Tibial artery (tissue), 4 donors: ENCODE data around the gene SFI1.

Source experiments
- DNase-seq, 2 donors: peaks; one replicate each; pipeline ENCODE4 v3.0.0-alpha.2; 2019
- H3K27ac ChIP-seq, 2 donors: fragments of 200-600 bp; sonication (generic) in 1 of 2; 1 replicate in 1 of 2; 2 replicates in 1 of 2; pipeline ENCODE4 v1.5.1; 2018 to 2019; ENCODE audit warnings: mild to moderate bottlenecking in 1 of 2
- H3K27me3 ChIP-seq, 2 donors: fragments of 200-600 bp; sonication (generic) in 1 of 2; one replicate each; pipeline versions ENCODE4 v1.5.1 to v1.6.0; 2016 to 2019
- H3K36me3 ChIP-seq, 3 donors: fragments of 200-600 bp; sonication (generic) in 2 of 3; one replicate each; pipeline ENCODE4 v1.5.1; 2016 to 2019; ENCODE audit warnings: mild to moderate bottlenecking in 2 of 3
- H3K4me1 ChIP-seq, 4 donors: fragments of 200-600 bp; sonication (generic) in 2 of 4; 1 replicate in 3 of 4; 2 replicates in 1 of 4; pipeline ENCODE4 v1.5.1; 2016 to 2019
- H3K4me3 ChIP-seq, 2 donors: fragments of 200-600 bp; sonication (generic) in 1 of 2; 1 replicate in 1 of 2; 2 replicates in 1 of 2; pipeline ENCODE4 v1.5.1; 2018 to 2019; ENCODE audit warnings: mild to moderate bottlenecking in 2 of 2
- H3K9me3 ChIP-seq, 3 donors: fragments of 200-600 bp; sonication (generic) in 1 of 3; one replicate each; pipeline ENCODE4 v1.5.1; 2016 to 2019
- CTCF ChIP-seq, 2 experiments: fragments of 200-600 bp in 1 of 2; fragments of 450-650 bp in 1 of 2; IDR thresholded peaks; one replicate each; pipeline ENCODE4 v1.5.1; 2017 to 2019; ENCODE audit warnings: antibody characterized with exemption in 2 of 2, mild to moderate bottlenecking in 1 of 2, moderate library complexity in 1 of 2
- intact Hi-C: fragments of 100-400 bp; cut with DNase I; formaldehyde crosslinking; loops from one replicate; pipeline ENCODE4 v1.15.0; 2023; ENCODE audit warnings: low total_unique reads

Gene SFI1

GRCh38 chr22:31569126-31569525 lies 72.8 kb downstream of the SFI1 start:
- H3K27ac ChIP-seq, result no peak overlapping the region
- H3K4me3 ChIP-seq, result no peak overlapping the region
- no peaks in the 10 kb centered on the region for H3K9me3 ChIP-seq
- H3K4me1 ChIP-seq, result peaks cover 0 to 2% (median 0%) of the 10 kb centered on the region in 4 donors
- intact Hi-C loops, result no loop called here
- H3K36me3 ChIP-seq, result peaks cover 0 to 32% (median 5%) of the 10 kb centered on the region in 3 donors
- no peak for TF ChIP-seq CTCF (IDR thresholded peaks at IDR 0.05)
- no peak for DNase-seq
- H3K27me3 ChIP-seq, result no peaks in the 10 kb centered on the region

GRCh38 chr22:31572939-31573338 lies 76.6 kb downstream of the SFI1 start:
- Histone ChIP-seq H3K9me3 (no peaks in the 10 kb centered on the region), H3K27me3 (no peaks in the 10 kb centered on the region), H3K27ac (no peak overlapping the region), H3K4me3 (no peak overlapping the region), H3K4me1 (peaks cover 0 to 8% (median 0%) of the 10 kb centered on the region in 4 donors), H3K36me3 (peaks cover 9 to 48% (median 11%) of the 10 kb centered on the region in 3 donors)
- no peak for TF ChIP-seq CTCF (IDR thresholded peaks at IDR 0.05)
- no peak for DNase-seq
- intact Hi-C loops, result no loop called here

GRCh38 chr22:31574055-31574670 lies 77.8 kb downstream of the SFI1 start:
- Histone ChIP-seq H3K36me3 (peaks cover 16 to 60% (median 16%) of the 10 kb centered on the region in 3 donors), H3K4me1 (peaks cover 0 to 8% (median 0%) of the 10 kb centered on the region in 4 donors), H3K27ac (no peak overlapping the region), H3K9me3 (no peaks in the 10 kb centered on the region), H3K4me3 (no peak overlapping the region), H3K27me3 (no peaks in the 10 kb centered on the region)
- TF ChIP-seq CTCF (IDR thresholded peaks at IDR 0.05), result no peak
- intact Hi-C loops, result no loop called here
- no peak for DNase-seq

- no peak for TF ChIP-seq CTCF (IDR thresholded peaks at IDR 0.05)
- no peak overlapping the region for H3K27ac ChIP-seq
- intact Hi-C loops, result no loop called here
- peaks cover 16 to 71% (median 16%) of the 10 kb centered on the region in 3 donors for H3K36me3 ChIP-seq
- no peaks in the 10 kb centered on the region for H3K27me3 ChIP-seq
- peaks cover 0 to 8% (median 0%) of the 10 kb centered on the region in 4 donors for H3K4me1 ChIP-seq
- H3K9me3 ChIP-seq, result no peaks in the 10 kb centered on the region
- no peak for DNase-seq
- no peak overlapping the region for H3K4me3 ChIP-seq
Observed at GRCh38 chr22:31575190-31575589, 78.9 kb downstream of the SFI1 start.

- no peaks in the 10 kb centered on the region for H3K9me3 ChIP-seq
- TF ChIP-seq CTCF (IDR thresholded peaks at IDR 0.05), result no peak
- no peaks in the 10 kb centered on the region for H3K27me3 ChIP-seq
- peaks cover 0 to 8% (median 0%) of the 10 kb centered on the region in 4 donors for H3K4me1 ChIP-seq
- no peak for DNase-seq
- peaks cover 16 to 80% (median 16%) of the 10 kb centered on the region in 3 donors for H3K36me3 ChIP-seq
- no peak overlapping the region for H3K4me3 ChIP-seq
- intact Hi-C loops, result no loop called here
- H3K27ac ChIP-seq, result no peak overlapping the region
Observed at GRCh38 chr22:31577711-31578110, 81.4 kb downstream of the SFI1 start.
